IgD-negative memory B cell (primary cell): ENCODE results near the gene ZFHX3. TPM values are rescaled to one million over a fixed set of nuclear protein-coding genes. Genes with fewer than 3 reads are reported as not detected.
A peak's percentile ranks its signal among the peaks of the same experiment; 100 is the strongest.
"Not testable (repeated sequence)": the region's sequence is repeated elsewhere in the genome, so short reads cannot be mapped to it uniquely, and the experiment has no call there.

Source experiments
- H3K27ac Mint-ChIP-seq, 3 donors: one replicate each; pipeline ENCODE4 v1.8.0; 2020 to 2022; ENCODE audit warnings: mild to moderate bottlenecking in 3 of 3, mixed read lengths in 3 of 3, moderate library complexity in 1 of 3
- H3K27me3 Mint-ChIP-seq: one replicate; pipeline ENCODE4 v1.8.0; 2021; ENCODE audit warnings: mixed read lengths
- H3K36me3 Mint-ChIP-seq: one replicate; pipeline ENCODE4 v1.8.0; 2020; ENCODE audit warnings: mild to moderate bottlenecking, mixed read lengths
- H3K4me1 Mint-ChIP-seq, 3 donors: one replicate each; pipeline ENCODE4 v1.8.0; 2020 to 2022; ENCODE audit warnings: mixed read lengths in 3 of 3, mild to moderate bottlenecking in 1 of 3
- H3K4me3 Mint-ChIP-seq, 4 donors: one replicate each; pipeline ENCODE4 v1.8.0; 2020 to 2022; ENCODE audit warnings: mild to moderate bottlenecking in 4 of 4, mixed read lengths in 4 of 4, moderate library complexity in 3 of 4
- H3K9me3 Mint-ChIP-seq, 3 donors: one replicate each; pipeline ENCODE4 v1.8.0; 2020 to 2021; ENCODE audit warnings: mixed read lengths in 3 of 3, mild to moderate bottlenecking in 1 of 3
- polyA plus RNA-seq: library from polyadenylated mRNA; unstranded; fragments of 300-500 nt; fragmentation: Illumina TruSeq; gene quantifications from one replicate; pipeline ENCODE4 v1.2.3, GENCODE V29; 2021

The ZFHX3 gene
- 1.6 TPM for polyA plus RNA-seq

DNA sequence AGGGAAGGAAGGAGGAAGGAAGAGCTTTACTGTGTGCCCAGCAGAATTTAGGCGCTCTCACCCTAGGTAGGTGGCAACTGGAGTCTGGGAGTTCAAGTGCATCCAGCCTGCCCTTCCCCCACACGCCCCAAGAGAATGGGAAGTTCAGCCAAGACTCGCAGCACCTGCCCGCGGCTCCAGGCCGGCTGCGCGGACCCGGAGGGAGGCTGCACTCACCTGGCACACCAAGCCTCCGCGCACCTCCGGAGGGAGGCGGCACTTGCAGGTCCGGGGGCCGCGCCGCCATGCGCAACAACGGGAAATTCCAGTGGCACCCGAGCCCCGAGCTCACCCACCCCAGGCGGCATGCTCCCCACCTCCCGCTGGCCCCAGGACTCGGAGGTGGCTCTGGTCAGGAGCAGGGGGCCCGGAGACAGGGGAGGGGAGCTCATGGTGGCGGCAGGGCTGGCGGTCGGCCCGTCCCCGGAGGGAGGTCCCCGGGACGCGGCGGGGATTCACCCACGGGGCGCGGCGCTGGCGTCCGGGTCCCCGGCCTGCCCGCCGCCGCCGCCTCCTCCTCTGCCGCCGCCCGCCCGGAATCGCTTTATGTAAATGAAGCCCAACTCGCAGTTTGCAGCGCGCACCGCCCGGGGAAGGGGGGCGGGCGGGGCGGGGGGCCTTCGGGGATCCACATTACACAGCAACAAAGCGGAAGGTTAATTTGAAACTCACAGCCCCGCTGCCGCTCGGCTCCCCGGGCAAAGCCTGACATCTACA is at the start of gene ZFHX3:
ZFHX3 (minus strand) TSS at position 593 of the 756 bp plus-strand sequence. CDS start 87,983 bp downstream, outside the sequence.
- H3K27ac Mint-ChIP-seq, result peak within 1 kb of the TSS; percentile 80 to 82 (median 82)
- peaks cover 19 to 34% (median 20%) of the 10 kb centered on the region in 3 donors for H3K4me1 Mint-ChIP-seq
- H3K4me3 Mint-ChIP-seq, result peak within 1 kb of the TSS; percentile 76 to 89 (median 80)
- H3K36me3 Mint-ChIP-seq, result no peaks in the 10 kb centered on the region
- H3K9me3 Mint-ChIP-seq, result no peaks in the 10 kb centered on the region
- peaks cover 6% of the 10 kb centered on the region for H3K27me3 Mint-ChIP-seq

DNA sequence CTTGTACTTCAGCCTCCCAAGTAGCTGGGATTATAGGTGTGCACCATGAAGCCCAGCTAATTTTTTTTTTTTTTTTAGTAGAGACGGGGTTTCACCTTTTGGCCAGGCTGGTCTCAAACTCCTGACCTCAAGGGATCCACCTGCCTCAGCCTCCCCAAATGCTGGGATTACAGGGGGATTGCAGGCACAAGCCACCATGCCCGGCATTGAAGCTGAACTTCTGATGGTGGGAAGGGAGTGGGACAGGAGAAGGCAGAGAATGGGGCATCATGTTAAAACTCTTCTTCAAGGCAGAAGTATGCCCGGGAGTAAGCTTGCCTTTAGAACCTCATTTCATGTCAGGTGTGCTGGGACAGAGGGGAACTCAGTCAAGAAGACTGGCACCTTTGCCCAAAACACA is 48.6 kb upstream of the ZFHX3 start:
- Mint-ChIP-seq H3K9me3 (peaks cover 0 to 2% (median 0%) of the 10 kb centered on the region in 3 donors), H3K4me3 (no peak overlapping the region), H3K27ac (no peak overlapping the region), H3K36me3 (no peaks in the 10 kb centered on the region), H3K27me3 (no peaks in the 10 kb centered on the region), H3K4me1 (no peaks in the 10 kb centered on the region)

DNA sequence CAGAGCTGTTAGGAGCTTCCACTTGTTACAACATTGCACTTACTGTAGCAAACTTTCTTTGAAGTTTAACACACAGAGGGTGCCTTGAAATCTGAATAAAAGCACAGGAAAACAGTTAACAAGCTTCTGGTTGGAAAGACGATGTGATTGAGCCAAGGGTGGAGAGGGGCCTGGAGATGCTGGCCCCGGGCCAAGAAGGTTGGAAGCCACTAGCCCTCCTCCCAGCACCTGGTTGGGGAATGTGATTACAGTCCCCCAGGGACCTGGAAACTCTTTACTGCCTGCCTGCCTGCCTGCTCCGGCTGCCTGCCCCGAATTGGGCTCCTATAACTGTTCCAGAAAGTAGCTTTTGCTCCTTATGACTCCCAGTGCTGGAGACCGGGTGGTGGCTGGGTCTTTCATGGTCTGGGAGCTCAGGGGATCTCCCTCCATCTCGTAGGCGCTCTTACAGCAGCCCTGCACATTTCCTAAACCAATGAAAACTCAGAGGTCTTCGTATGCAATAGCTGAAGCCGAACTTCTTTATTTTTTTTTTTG is 48.0 kb upstream of the ZFHX3 start:
- no peaks in the 10 kb centered on the region for H3K36me3 Mint-ChIP-seq
- no peaks in the 10 kb centered on the region for H3K27me3 Mint-ChIP-seq
- H3K4me3 Mint-ChIP-seq, result no peak overlapping the region
- no peaks in the 10 kb centered on the region for H3K4me1 Mint-ChIP-seq
- H3K9me3 Mint-ChIP-seq, result peaks cover 0 to under 1% (median 0%) of the 10 kb centered on the region in 3 donors
- H3K27ac Mint-ChIP-seq, result no peak overlapping the region

- H3K4me1 Mint-ChIP-seq, result no peaks in the 10 kb centered on the region
- H3K4me3 Mint-ChIP-seq, result no peak overlapping the region
- H3K9me3 Mint-ChIP-seq, result no peaks in the 10 kb centered on the region
- H3K27me3 Mint-ChIP-seq, result no peaks in the 10 kb centered on the region
- no peak overlapping the region for H3K27ac Mint-ChIP-seq
- no peaks in the 10 kb centered on the region for H3K36me3 Mint-ChIP-seq
Measured at GRCh38 chr16:73095142-73095820, 47.4 kb upstream of the ZFHX3 start.

DNA sequence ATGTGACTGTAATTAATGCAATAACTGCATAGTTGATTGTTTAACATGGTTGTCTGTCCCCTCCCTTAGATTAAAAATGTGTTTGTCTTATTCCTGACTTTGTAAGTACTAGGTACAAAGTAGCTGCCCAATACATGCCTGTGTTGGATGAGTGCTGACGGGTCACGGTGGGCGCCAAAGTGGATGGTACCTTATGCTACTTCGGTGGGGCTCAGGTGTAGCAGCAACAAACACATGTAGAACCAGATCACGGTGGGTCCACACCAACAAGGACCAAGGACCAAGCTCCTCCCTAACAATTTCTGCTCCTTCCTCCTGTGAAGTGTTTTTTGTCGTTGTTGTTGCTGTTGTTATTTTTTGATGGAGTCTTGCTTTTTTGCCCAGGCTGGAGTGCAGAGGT is 46.4 kb upstream of the ZFHX3 start:
- Mint-ChIP-seq H3K4me1 (no peaks in the 10 kb centered on the region), H3K9me3 (no peaks in the 10 kb centered on the region), H3K27me3 (peaks cover under 1% of the 10 kb centered on the region), H3K4me3 (no peak overlapping the region), H3K36me3 (no peaks in the 10 kb centered on the region), H3K27ac (no peak overlapping the region)

GRCh38 chr16:73093146-73094144 is 45.5 kb upstream of the ZFHX3 start:
- Mint-ChIP-seq H3K27me3 (peaks cover 3% of the 10 kb centered on the region), H3K4me3 (no peak overlapping the region), H3K36me3 (no peaks in the 10 kb centered on the region), H3K27ac (no peak overlapping the region), H3K4me1 (no peaks in the 10 kb centered on the region), H3K9me3 (no peaks in the 10 kb centered on the region)

GRCh38 chr16:73092236-73092781 is 44.4 kb upstream of the ZFHX3 start:
- Mint-ChIP-seq H3K27me3 (peaks cover 3% of the 10 kb centered on the region), H3K36me3 (no peaks in the 10 kb centered on the region), H3K27ac (peak overlapping the region in 1 of 3 donors; percentile 64), H3K9me3 (no peaks in the 10 kb centered on the region), H3K4me3 (no peak overlapping the region), H3K4me1 (no peaks in the 10 kb centered on the region)

GRCh38 chr16:73091174-73091573 is 43.2 kb upstream of the ZFHX3 start:
- Mint-ChIP-seq H3K36me3 (no peaks in the 10 kb centered on the region), H3K4me3 (no peak overlapping the region), H3K27me3 (peaks cover 3% of the 10 kb centered on the region), H3K9me3 (no peaks in the 10 kb centered on the region), H3K4me1 (peaks cover 0 to under 1% (median 0%) of the 10 kb centered on the region in 3 donors), H3K27ac (no peak overlapping the region)

- Mint-ChIP-seq H3K9me3 (peaks cover 0 to 5% (median 3%) of the 10 kb centered on the region in 3 donors), H3K27ac (no peak overlapping the region), H3K36me3 (no peaks in the 10 kb centered on the region), H3K4me3 (no peak overlapping the region), H3K27me3 (peaks cover 6% of the 10 kb centered on the region), H3K4me1 (peaks cover 0 to 2% (median 0%) of the 10 kb centered on the region in 3 donors)
Measured at GRCh38 chr16:73089420-73089819, 41.5 kb upstream of the ZFHX3 start.

DNA sequence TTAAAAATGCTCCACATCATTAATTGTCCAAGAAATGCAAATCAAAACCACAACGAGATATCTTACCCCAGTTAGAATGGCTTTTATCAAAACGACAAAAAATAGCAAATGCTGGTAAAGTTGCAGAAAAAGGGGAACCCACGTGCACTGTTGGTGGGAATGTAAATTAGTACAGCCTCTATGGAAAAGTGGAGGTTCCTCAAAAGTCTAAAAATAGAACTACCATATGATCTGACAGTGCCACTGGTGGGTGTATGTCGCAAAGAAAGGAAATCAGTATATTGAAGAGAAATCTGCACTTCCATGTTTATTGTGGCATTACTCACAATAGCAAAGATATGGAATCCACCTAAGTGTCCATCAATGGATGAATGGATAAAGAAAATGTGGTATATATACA is 38.2 kb upstream of the ZFHX3 start:
- Mint-ChIP-seq H3K4me3 (no peak overlapping the region), H3K9me3 (peaks cover 0 to 5% (median 3%) of the 10 kb centered on the region in 3 donors), H3K36me3 (no peaks in the 10 kb centered on the region), H3K4me1 (peaks cover 0 to 2% (median 1%) of the 10 kb centered on the region in 3 donors), H3K27me3 (peaks cover 16% of the 10 kb centered on the region), H3K27ac (no peak overlapping the region)

- peaks cover 0 to 5% (median 3%) of the 10 kb centered on the region in 3 donors for H3K9me3 Mint-ChIP-seq
- peaks cover 16% of the 10 kb centered on the region for H3K27me3 Mint-ChIP-seq
- peaks cover 0 to 2% (median 1%) of the 10 kb centered on the region in 3 donors for H3K4me1 Mint-ChIP-seq
- no peak overlapping the region for H3K27ac Mint-ChIP-seq
- no peaks in the 10 kb centered on the region for H3K36me3 Mint-ChIP-seq
- H3K4me3 Mint-ChIP-seq, result no peak overlapping the region
Measured at GRCh38 chr16:73083271-73083670, 35.3 kb upstream of the ZFHX3 start.

DNA sequence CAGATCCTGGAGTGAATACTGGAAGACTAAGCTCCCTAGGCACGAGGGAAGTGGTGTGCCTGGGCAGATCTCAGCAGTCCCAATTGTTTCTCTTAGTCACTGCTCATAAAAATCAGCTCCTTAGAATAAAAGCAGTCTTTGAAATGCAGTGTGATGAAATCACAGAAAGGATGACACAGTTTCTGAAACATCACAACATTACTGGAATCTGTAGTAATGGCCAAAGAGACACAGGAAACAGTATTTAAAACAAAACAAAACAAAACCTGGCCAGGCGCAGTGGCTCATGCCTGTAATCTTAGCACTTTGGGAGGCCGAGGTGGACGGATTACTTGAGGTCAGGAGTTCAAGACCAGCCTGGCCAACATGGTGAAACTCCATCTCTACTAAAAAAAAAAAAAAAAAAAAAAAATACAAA is 34.7 kb upstream of the ZFHX3 start:
- H3K27ac Mint-ChIP-seq, H3K4me1 Mint-ChIP-seq, H3K4me3 Mint-ChIP-seq, H3K9me3 Mint-ChIP-seq, H3K36me3 Mint-ChIP-seq: not testable (repeated sequence)
- H3K27me3 Mint-ChIP-seq, result peaks cover 16% of the 10 kb centered on the region

DNA sequence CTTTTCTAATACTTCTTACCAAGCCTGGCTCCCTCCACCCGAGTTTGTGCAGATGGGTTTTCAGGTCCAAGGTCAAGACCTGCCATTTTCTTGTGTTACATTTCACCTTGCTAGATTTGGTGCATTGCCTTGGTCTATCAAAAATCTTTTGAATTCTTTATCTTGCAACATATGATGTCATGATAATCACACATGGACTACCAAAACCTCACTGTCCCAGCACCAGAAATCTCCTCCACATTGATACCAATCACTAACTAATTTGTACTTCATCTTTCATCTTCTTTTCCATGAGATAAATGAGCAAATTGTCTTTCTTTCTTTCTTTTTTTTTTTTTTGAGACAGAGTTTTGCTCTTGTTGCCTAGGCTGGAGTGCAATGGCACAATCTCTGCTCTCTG is 33.0 kb upstream of the ZFHX3 start:
- Mint-ChIP-seq H3K9me3 (peaks cover 0 to 5% (median 3%) of the 10 kb centered on the region in 3 donors), H3K4me1 (peaks cover 0 to 1% (median 0%) of the 10 kb centered on the region in 3 donors), H3K4me3 (no peak overlapping the region), H3K27ac (no peak overlapping the region), H3K36me3 (no peaks in the 10 kb centered on the region), H3K27me3 (peaks cover 16% of the 10 kb centered on the region)

DNA sequence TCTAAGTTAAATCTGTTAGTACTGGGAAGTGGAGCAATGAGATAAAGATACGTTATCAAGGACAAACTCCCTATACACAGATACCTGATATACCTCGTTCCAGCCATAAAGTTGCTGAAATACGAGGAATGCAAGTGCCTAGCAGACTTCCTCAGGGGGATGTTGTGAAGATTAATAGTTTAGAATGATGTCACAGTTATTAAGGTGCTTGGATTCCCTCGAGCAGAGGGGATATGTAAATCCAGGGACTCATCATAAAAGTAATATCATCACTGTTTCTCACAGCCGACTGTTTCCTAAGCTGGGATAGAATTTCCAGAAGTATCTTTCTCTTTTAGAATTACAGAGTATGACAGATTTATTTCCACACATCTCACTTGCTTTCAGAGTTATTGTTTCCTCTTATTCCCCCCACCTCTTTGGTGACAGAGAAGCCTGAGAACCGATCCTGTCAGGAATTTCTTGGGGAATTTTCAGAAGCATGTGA is 28.4 kb upstream of the ZFHX3 start:
- Mint-ChIP-seq H3K4me1 (no peaks in the 10 kb centered on the region), H3K36me3 (no peaks in the 10 kb centered on the region), H3K27ac (no peak overlapping the region), H3K9me3 (no peaks in the 10 kb centered on the region), H3K4me3 (no peak overlapping the region), H3K27me3 (peaks cover 12% of the 10 kb centered on the region)
